H1 (cell line): ENCODE data around the gene OGFOD2. TPM values are rescaled to one million over a fixed set of nuclear protein-coding genes. Genes with fewer than 3 reads are reported as not detected.

Experiments used
- CTCF ChIA-PET: fragments of 300-600 bp; sonication (Branson Sonifier 250); formaldehyde crosslinking; loops from one replicate; lab custom pipeline; 2021; ENCODE audit not compliant: partially characterized antibody; lab: Charles Lee
- POLR2A ChIA-PET: fragments of 300-600 bp; sonication (Branson Sonifier 250); formaldehyde crosslinking; loops from one replicate; lab custom pipeline; 2021; ENCODE audit warnings: inconsistent platforms; ENCODE audit not compliant: partially characterized antibody; lab: Charles Lee
- DNase-seq, 2 experiments: peaks; one replicate each; pipeline versions ENCODE4 v3.0.0 to v3.0.0-alpha.2; 2010 to 2022; ENCODE audit warnings: low spot score in 2 of 2, low read depth in 1 of 2, mixed read lengths in 1 of 2
- FAIRE-seq: peaks from 2 replicates; lab custom pipeline; 2011; peaks lifted over from hg19 to GRCh38; lab: Jason Lieb, UNC
- H2AFZ ChIP-seq: 2 replicates; pipeline ENCODE4 v1.8.1; 2012; ENCODE audit warnings: low read length, inconsistent platforms
- H2AK5ac ChIP-seq: 2 replicates; pipeline ENCODE4 v1.6.1; 2013; ENCODE audit warnings: low read depth, low read length
- H2BK120ac ChIP-seq: replicated peaks from 2 replicates; pipeline ENCODE3; 2013; ENCODE audit warnings: low read depth, low read length, inconsistent platforms
- H2BK12ac ChIP-seq: 2 replicates; pipeline ENCODE4 v1.6.1; 2013; ENCODE audit warnings: low read depth, low read length
- H2BK15ac ChIP-seq: 2 replicates; pipeline ENCODE4 v1.6.1; 2013; ENCODE audit warnings: low read length
- H2BK20ac ChIP-seq: 2 replicates; pipeline ENCODE4 v1.6.1; 2013; ENCODE audit warnings: low read length
- H2BK5ac ChIP-seq: 2 replicates; pipeline ENCODE4 v1.6.1; 2013; ENCODE audit warnings: low read depth, low read length
- H3K14ac ChIP-seq: 2 replicates; pipeline ENCODE4 v1.6.1; 2013; ENCODE audit warnings: inconsistent platforms; ENCODE audit not compliant: insufficient read length
- H3K18ac ChIP-seq: 2 replicates; pipeline ENCODE4 v1.6.1; 2013; ENCODE audit warnings: low read length; ENCODE audit errors: extremely low read depth
- H3K23ac ChIP-seq: 2 replicates; pipeline ENCODE4 v1.6.1; 2013; ENCODE audit warnings: inconsistent platforms; ENCODE audit not compliant: insufficient read length
- H3K23me2 ChIP-seq: 2 replicates; pipeline ENCODE4 v1.6.1; 2013; ENCODE audit warnings: low read depth, low read length
- H3K27ac ChIP-seq: 2 replicates; pipeline ENCODE4 v1.6.1; 2011; ENCODE audit warnings: low read depth, low read length, inconsistent platforms
- H3K27me3 ChIP-seq, 4 experiments: replicated peaks in 1 of 4; 1 replicate in 1 of 4; 2 replicates in 3 of 4; pipeline versions ENCODE4 v1.6.1 to v1.8.1; 2011 to 2013; ENCODE audit warnings: low read length in 3 of 4, mild to moderate bottlenecking in 3 of 4, inconsistent platforms in 2 of 4, mixed read lengths in 2 of 4, moderate library complexity in 1 of 4; ENCODE audit not compliant: control insufficient read depth in 3 of 4, insufficient read depth in 3 of 4; ENCODE audit errors: extremely low read depth in 1 of 4
- H3K36me3 ChIP-seq, 4 experiments: 2 replicates each; pipeline versions ENCODE4 v1.6.1 to v1.8.1; 2011 to 2013; ENCODE audit warnings: mild to moderate bottlenecking in 4 of 4, low read length in 3 of 4, moderate library complexity in 2 of 4, control low read depth in 1 of 4, inconsistent platforms in 1 of 4; ENCODE audit not compliant: insufficient read depth in 4 of 4, control insufficient read depth in 2 of 4
- H3K4ac ChIP-seq: replicated peaks from 2 replicates; pipeline ENCODE3; 2013; ENCODE audit warnings: low read length, low read depth, mixed read lengths, inconsistent platforms; ENCODE audit not compliant: insufficient read length
- H3K4me1 ChIP-seq, 4 experiments: replicated peaks in 1 of 4; 1 replicate in 1 of 4; 2 replicates in 3 of 4; pipeline versions ENCODE4 v1.6.1 to v1.8.1; 2011 to 2013; ENCODE audit warnings: low read length in 3 of 4, inconsistent platforms in 2 of 4, mixed read lengths in 1 of 4; ENCODE audit not compliant: insufficient read depth in 4 of 4, control insufficient read depth in 3 of 4
- H3K4me2 ChIP-seq, 2 experiments: 2 replicates each; pipeline versions ENCODE4 v1.6.1 to v1.8.1; 2011 to 2013; ENCODE audit warnings: low read depth in 2 of 2, low read length in 2 of 2, control low read depth in 1 of 2, inconsistent platforms in 1 of 2, mild to moderate bottlenecking in 1 of 2; ENCODE audit not compliant: insufficient read depth in 1 of 2
- H3K4me3 ChIP-seq, 4 experiments: fragments of 200-600, 300-600 bp in 1 of 4; sonication (generic), shearing (Covaris generic), sonication (Bioruptor Twin) in 1 of 4; 2 replicates each; pipeline versions ENCODE4 v1.5.1 to v1.8.1; 2011 to 2016; ENCODE audit warnings: low read length in 4 of 4, low read depth in 3 of 4, control low read depth in 2 of 4, inconsistent platforms in 2 of 4, mild to moderate bottlenecking in 2 of 4, mixed read lengths in 1 of 4, moderate library complexity in 1 of 4; ENCODE audit not compliant: insufficient read depth in 2 of 4; ENCODE audit errors: extremely low read depth in 1 of 4
- H3K56ac ChIP-seq: replicated peaks from 2 replicates; pipeline ENCODE3; 2013; ENCODE audit warnings: low read depth, mild to moderate bottlenecking, mixed read lengths, low read length, inconsistent platforms; ENCODE audit not compliant: insufficient read length
- H3K79me1 ChIP-seq: 2 replicates; pipeline ENCODE4 v1.6.1; 2013; ENCODE audit warnings: low read depth, low read length, control low read depth
- H3K79me2 ChIP-seq, 2 experiments: 2 replicates each; pipeline versions ENCODE4 v1.6.1 to v1.8.1; 2012 to 2013; ENCODE audit warnings: low read length in 2 of 2, mild to moderate bottlenecking in 2 of 2, inconsistent platforms in 1 of 2; ENCODE audit not compliant: insufficient read depth in 2 of 2, control insufficient read depth in 1 of 2
- H3K9ac ChIP-seq, 4 experiments: replicated peaks in 1 of 4; 1 replicate in 1 of 4; 2 replicates in 3 of 4; pipeline versions ENCODE4 v1.6.1 to v1.8.1; 2011 to 2013; ENCODE audit warnings: low read depth in 3 of 4, low read length in 3 of 4, control low read depth in 2 of 4, mild to moderate bottlenecking in 2 of 4, moderate library complexity in 2 of 4, inconsistent platforms in 1 of 4; ENCODE audit errors: extremely low read depth in 1 of 4
- H3K9me3 ChIP-seq, 2 experiments: 2 replicates each; pipeline versions ENCODE4 v1.6.1 to v1.8.1; 2012 to 2013; ENCODE audit warnings: mild to moderate bottlenecking in 2 of 2, moderate library complexity in 2 of 2, control low read depth in 1 of 2, inconsistent platforms in 1 of 2, low read depth in 1 of 2, low read length in 1 of 2, mixed read lengths in 1 of 2; ENCODE audit not compliant: insufficient read depth in 2 of 2
- H4K20me1 ChIP-seq, 2 experiments: replicated peaks in 1 of 2; 2 replicates each; pipeline versions ENCODE3 to v1.8.1; 2011 to 2013; ENCODE audit warnings: inconsistent platforms in 2 of 2, low read length in 2 of 2, mild to moderate bottlenecking in 1 of 2; ENCODE audit not compliant: insufficient read depth in 2 of 2, control insufficient read depth in 1 of 2
- H4K5ac ChIP-seq: 2 replicates; pipeline ENCODE4 v1.6.1; 2013; ENCODE audit warnings: low read length, low read depth, mixed read lengths, inconsistent platforms; ENCODE audit not compliant: insufficient read length
- H4K8ac ChIP-seq: 2 replicates; pipeline ENCODE4 v1.8.0; 2013; ENCODE audit warnings: mild to moderate bottlenecking, moderate library complexity, low read length, inconsistent platforms; ENCODE audit not compliant: insufficient read depth; ENCODE audit errors: extremely low read depth
- H4K91ac ChIP-seq: replicated peaks from 2 replicates; pipeline ENCODE3; 2013; ENCODE audit warnings: low read length, mixed read lengths, inconsistent platforms; ENCODE audit not compliant: insufficient read length
- KDM1A ChIP-seq: fragments of 200-600, 300-600 bp; sonication (generic); IDR thresholded peaks from 2 replicates; pipeline ENCODE4 v1.7.1; 2016; ENCODE audit warnings: mild to moderate bottlenecking, low read length, borderline replicate concordance
- SP2 ChIP-seq: IDR thresholded peaks from 2 replicates; pipeline ENCODE4 v1.6.1; 2012; ENCODE audit warnings: mild to moderate bottlenecking, low read length, inconsistent platforms
- WGBS, 2 experiments: shearing (Covaris generic) in 1 of 2; methylation state at CpG; one replicate each; pipeline versions ENCODE4 v1.1.6 to v1.1.7; 2013 to 2015; ENCODE audit warnings: low lambda C conversion rate in 2 of 2, mixed read lengths in 2 of 2, inconsistent platforms in 1 of 2, low coverage in 1 of 2, missing lambda C conversion rate in 1 of 2; ENCODE audit not compliant: insufficient replicate concordance in 2 of 2, insufficient coverage in 1 of 2, insufficient read length in 1 of 2; ENCODE audit errors: extremely low coverage in 1 of 2, missing lambda C conversion rate in 1 of 2; 5-methylcytosine and 5-hydroxymethylcytosine counted together
- polyA plus RNA-seq, 7 experiments: library from polyadenylated mRNA; depleted of rRNA in 3 of 7; stranded (reverse) in 5 of 7; unstranded in 2 of 7; fragments of >200 nt in 5 of 7; fragments of 200-250 nt in 2 of 7; gene quantifications; 1 replicate in 5 of 7; 2 replicates in 1 of 7; 4 replicates in 1 of 7; pipeline versions ENCODE4 v1.2.1 to v1.2.3, GENCODE V29; 2011 to 2013; ENCODE audit warnings: missing spikeins in 2 of 7, mixed read lengths in 2 of 7
- total RNA-seq: library from RNA; stranded (reverse); fragmentation: NEBNext Ultra II Directional; extraction: Animal tissue kit (Norgen Biotek cat#: 25700); gene quantifications from 2 replicates; pipeline ENCODE4 v1.2.1, GENCODE V29; 2021

The OGFOD2 gene
- total and polyA plus RNA-seq, 2 of the 8 experiments (the other 6 are each of a cell fraction or from before 2014, with no cell fraction given): 17.3 to 20.3 TPM

DNA sequence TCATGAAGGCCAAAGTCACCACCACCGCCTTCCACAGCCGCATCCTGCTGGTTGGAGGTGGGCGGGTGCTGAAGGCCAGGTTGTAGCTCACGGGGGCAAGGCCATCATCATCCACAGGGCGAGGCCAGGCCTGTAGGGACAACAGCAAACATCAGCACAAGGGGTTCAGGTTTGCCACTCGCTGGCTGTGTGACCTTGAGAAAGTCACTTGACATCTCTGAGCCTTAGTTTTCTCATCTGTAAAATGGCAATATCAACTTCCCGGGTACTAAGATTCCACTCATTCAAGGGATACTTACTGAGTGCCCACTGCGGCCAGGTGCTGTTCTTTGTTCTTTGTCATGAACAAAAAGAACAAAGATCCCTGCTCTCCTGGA lies 14.9 kb upstream of the OGFOD2 start:
- Histone ChIP-seq H3K79me2 (no peaks in the 10 kb centered on the region), H3K9me3 (no peaks in the 10 kb centered on the region), H3K9ac (no peak overlapping the region), H3K4me3 (no peak overlapping the region), H2BK120ac (no peak overlapping the region), H2BK12ac (no peak overlapping the region), H4K5ac (no peak overlapping the region), H3K4me2 (no peak overlapping the region), H4K91ac (no peak overlapping the region), H2BK20ac (no peak overlapping the region), H4K20me1 (peaks cover 5 to 12% of the 10 kb centered on the region in 2 experiments), H3K36me3 (peaks cover 0 to 3% (median 0%) of the 10 kb centered on the region in 4 experiments; a peak in 1 of 8 replicates), H3K23me2 (no peaks in the 10 kb centered on the region), H2AK5ac (no peak overlapping the region), H2BK5ac (no peak overlapping the region), H2AFZ (no peak overlapping the region), H3K18ac (no peak overlapping the region), H3K27me3 (no peaks in the 10 kb centered on the region), H3K79me1 (no peaks in the 10 kb centered on the region), H3K56ac (no peak overlapping the region), H4K8ac (no peak overlapping the region), H3K27ac (no peak overlapping the region), H3K23ac (no peak overlapping the region), H2BK15ac (no peak overlapping the region), H3K4me1 (peaks cover 0 to 5% (median 0%) of the 10 kb centered on the region in 4 experiments; a peak in 1 of 7 replicates), H3K4ac (no peak overlapping the region), H3K14ac (no peak overlapping the region)
- DNase-seq (no peak), FAIRE-seq (no peak)
- TF ChIP-seq KDM1A: peak; percentile 71; the same call in 1 of the 2 replicates
- no peak for TF ChIP-seq SP2
- WGBS, 2 experiments: 85% methylated on average over 8 of the region's 8 CpGs; no CpG with 5 or more reads in 1 of the 2 experiments
- CTCF ChIA-PET: interaction anchor here (1.2 to 1.6 kb wide), 2 partner anchors 11 to 100 kb away, joined by 4 to 5 read pairs; no protein-coding TSS in a partner anchor
- POLR2A ChIA-PET: interaction anchor here (3.0 kb wide), 1 partner anchor 88 kb away, joined by 7 read pairs; no protein-coding TSS in a partner anchor
